Measurements from ENCODE around the gene CAB39. TPM values are rescaled to one million over a fixed set of nuclear protein-coding genes. Genes with fewer than 3 reads are reported as not detected.

The CAB39 gene
- polyA plus RNA-seq, 1 of the 3 experiments (the other 2 are of a cell fraction), result 15.7 TPM

DNA sequence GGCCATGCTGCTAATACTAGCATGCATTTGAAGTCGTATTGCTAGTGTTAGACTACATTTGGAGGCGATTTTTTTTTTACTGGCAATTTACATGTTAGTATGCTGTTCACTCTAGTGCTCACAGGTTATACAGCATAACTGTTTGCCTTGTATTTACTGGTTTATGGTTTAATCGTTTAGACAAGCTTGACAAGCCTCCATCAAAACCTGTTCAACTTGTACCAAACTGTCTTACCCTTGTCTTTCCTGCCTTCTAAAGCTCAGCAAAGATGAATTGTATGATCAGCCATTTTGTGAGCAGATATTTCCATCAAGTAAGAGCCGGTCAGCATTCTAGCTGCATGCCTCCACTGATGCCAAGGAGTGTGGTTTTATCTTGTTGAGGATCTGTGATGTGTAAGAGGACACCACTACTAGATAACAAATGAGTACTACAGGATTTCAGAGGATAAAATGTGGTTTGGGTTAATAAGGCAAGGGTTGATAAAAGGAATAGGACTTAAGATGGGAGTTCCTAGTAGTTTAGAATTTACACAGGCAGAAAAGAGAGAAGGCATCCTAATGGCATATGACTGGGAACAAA is 83.7 kb downstream of the CAB39 start:
- H3K36me3 ChIP-seq (replicated peaks in 1 of 2; ENCODE audit: control insufficient read depth in 1 of 2, insufficient read depth in 2 of 2, low read length in 1 of 2), result peaks cover 26 to 30% of the 10 kb centered on the region in 2 experiments
- no peaks in the 10 kb centered on the region for H3K9me2 ChIP-seq
- CTCF ChIA-PET, result interaction anchor here (3.9 kb wide), 1 partner anchor 12 kb away, joined by 41 read pairs; no protein-coding TSS in a partner anchor
- POLR2A ChIA-PET, result no interaction called here
- H3K4me3 ChIP-seq (ENCODE audit: low read depth in 2 of 2, low read length in 1 of 2), result no peak overlapping the region
- peaks cover 9% of the 10 kb centered on the region for H3K79me2 ChIP-seq (ENCODE audit: insufficient read depth)
- no peak for DNase-seq
- H3K9ac ChIP-seq, result no peak overlapping the region
- peak overlapping the region; percentile 31; the same call in 1 of the 2 replicates for H3K4me2 ChIP-seq
- peaks cover 37% of the 10 kb centered on the region for H3F3A ChIP-seq (replicated peaks; ENCODE audit: insufficient read depth)
- no peak overlapping the region for H2AFZ ChIP-seq (ENCODE audit: low read depth)
- peak overlapping the region in 1 of 2 experiments; percentile 37; a peak in 1 of 4 replicates for H3K27ac ChIP-seq (ENCODE audit: low read depth in 2 of 2, low read length in 1 of 2)
- H4K20me1 ChIP-seq (ENCODE audit: insufficient read depth), result peaks cover 16% of the 10 kb centered on the region
- no peaks in the 10 kb centered on the region for H3K9me3 ChIP-seq
- peaks cover 8 to 31% of the 10 kb centered on the region in 2 experiments for H3K4me1 ChIP-seq (ENCODE audit: control insufficient read depth in 1 of 2, insufficient read depth in 2 of 2, low read depth in 1 of 2, low read length in 1 of 2)
- H3K27me3 ChIP-seq (ENCODE audit: insufficient read depth), result no peaks in the 10 kb centered on the region
- WGBS (ENCODE audit: low lambda C conversion rate), result 64% methylated on average over 4 of the region's 4 CpGs
- TF ChIP-seq FOXM1 (IDR thresholded peaks at IDR 0.05; ENCODE audit: low read depth) (no peak), JUND (IDR thresholded peaks at IDR 0.05) (peak; percentile 65), ELF1 (IDR thresholded peaks at IDR 0.05) (no peak), SIN3A (IDR thresholded peaks at IDR 0.05; ENCODE audit: borderline replicate concordance, low read depth, low read length) (no peak), TAF1 (IDR thresholded peaks at IDR 0.05; ENCODE audit: borderline replicate concordance, low read depth, low read length) (no peak), NFIC (IDR thresholded peaks at IDR 0.05; ENCODE audit: borderline replicate concordance) (peak; percentile 81), EP300 (IDR thresholded peaks at IDR 0.05; ENCODE audit: borderline replicate concordance in 1 of 2, low read depth in 1 of 2, low read length in 1 of 2) (peak in 1 of 2 experiments; percentile 40; a peak in 1 of 4 replicates), TEAD4 (IDR thresholded peaks at IDR 0.05; ENCODE audit: borderline replicate concordance, insufficient read depth) (peak; percentile 56; the same call in 1 of the 2 replicates), NRF1 (IDR thresholded peaks at IDR 0.05; ENCODE audit: low read depth, low read length) (no peak), MXI1 (IDR thresholded peaks at IDR 0.05; ENCODE audit: low read depth, low read length) (no peak), GABPA (IDR thresholded peaks at IDR 0.05; ENCODE audit: low read depth) (no peak), SMC3 (IDR thresholded peaks at IDR 0.05; ENCODE audit: low read depth, low read length) (no peak), RCOR1 (IDR thresholded peaks at IDR 0.05; ENCODE audit: low read length) (no peak), FOXJ3 (CRISPR knock-in tag; IDR thresholded peaks at IDR 0.05) (no peak), RAD21 (IDR thresholded peaks at IDR 0.05; ENCODE audit: low read length) (no peak), RXRA (IDR thresholded peaks at IDR 0.05; ENCODE audit: borderline replicate concordance, low read depth) (no peak), GATA2 (CRISPR knock-in tag; IDR thresholded peaks at IDR 0.05) (no peak)
- TF ChIP-seq, protein P1, sequence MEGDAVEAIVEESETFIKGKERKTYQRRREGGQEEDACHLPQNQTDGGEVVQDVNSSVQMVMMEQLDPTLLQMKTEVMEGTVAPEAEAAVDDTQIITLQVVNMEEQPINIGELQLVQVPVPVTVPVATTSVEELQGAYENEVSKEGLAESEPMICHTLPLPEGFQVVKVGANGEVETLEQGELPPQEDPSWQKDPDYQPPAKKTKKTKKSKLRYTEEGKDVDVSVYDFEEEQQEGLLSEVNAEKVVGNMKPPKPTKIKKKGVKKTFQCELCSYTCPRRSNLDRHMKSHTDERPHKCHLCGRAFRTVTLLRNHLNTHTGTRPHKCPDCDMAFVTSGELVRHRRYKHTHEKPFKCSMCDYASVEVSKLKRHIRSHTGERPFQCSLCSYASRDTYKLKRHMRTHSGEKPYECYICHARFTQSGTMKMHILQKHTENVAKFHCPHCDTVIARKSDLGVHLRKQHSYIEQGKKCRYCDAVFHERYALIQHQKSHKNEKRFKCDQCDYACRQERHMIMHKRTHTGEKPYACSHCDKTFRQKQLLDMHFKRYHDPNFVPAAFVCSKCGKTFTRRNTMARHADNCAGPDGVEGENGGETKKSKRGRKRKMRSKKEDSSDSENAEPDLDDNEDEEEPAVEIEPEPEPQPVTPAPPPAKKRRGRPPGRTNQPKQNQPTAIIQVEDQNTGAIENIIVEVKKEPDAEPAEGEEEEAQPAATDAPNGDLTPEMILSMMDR (IDR thresholded peaks at IDR 0.05), result no peak
- TF ChIP-seq, protein P2, sequence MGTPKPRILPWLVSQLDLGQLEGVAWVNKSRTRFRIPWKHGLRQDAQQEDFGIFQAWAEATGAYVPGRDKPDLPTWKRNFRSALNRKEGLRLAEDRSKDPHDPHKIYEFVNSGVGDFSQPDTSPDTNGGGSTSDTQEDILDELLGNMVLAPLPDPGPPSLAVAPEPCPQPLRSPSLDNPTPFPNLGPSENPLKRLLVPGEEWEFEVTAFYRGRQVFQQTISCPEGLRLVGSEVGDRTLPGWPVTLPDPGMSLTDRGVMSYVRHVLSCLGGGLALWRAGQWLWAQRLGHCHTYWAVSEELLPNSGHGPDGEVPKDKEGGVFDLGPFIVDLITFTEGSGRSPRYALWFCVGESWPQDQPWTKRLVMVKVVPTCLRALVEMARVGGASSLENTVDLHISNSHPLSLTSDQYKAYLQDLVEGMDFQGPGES (IDR thresholded peaks at IDR 0.05; ENCODE audit: low read depth, low read length), result no peak
- TF ChIP-seq, protein P3, sequence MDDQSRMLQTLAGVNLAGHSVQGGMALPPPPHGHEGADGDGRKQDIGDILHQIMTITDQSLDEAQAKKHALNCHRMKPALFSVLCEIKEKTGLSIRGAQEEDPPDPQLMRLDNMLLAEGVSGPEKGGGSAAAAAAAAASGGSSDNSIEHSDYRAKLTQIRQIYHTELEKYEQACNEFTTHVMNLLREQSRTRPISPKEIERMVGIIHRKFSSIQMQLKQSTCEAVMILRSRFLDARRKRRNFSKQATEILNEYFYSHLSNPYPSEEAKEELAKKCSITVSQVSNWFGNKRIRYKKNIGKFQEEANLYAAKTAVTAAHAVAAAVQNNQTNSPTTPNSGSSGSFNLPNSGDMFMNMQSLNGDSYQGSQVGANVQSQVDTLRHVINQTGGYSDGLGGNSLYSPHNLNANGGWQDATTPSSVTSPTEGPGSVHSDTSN (IDR thresholded peaks at IDR 0.05), result peak; percentile 69
- TF ChIP-seq, protein P4, sequence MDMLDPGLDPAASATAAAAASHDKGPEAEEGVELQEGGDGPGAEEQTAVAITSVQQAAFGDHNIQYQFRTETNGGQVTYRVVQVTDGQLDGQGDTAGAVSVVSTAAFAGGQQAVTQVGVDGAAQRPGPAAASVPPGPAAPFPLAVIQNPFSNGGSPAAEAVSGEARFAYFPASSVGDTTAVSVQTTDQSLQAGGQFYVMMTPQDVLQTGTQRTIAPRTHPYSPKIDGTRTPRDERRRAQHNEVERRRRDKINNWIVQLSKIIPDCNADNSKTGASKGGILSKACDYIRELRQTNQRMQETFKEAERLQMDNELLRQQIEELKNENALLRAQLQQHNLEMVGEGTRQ (IDR thresholded peaks at IDR 0.05; ENCODE audit: borderline replicate concordance, low read depth, low read length), result no peak
- TF ChIP-seq, protein P5, sequence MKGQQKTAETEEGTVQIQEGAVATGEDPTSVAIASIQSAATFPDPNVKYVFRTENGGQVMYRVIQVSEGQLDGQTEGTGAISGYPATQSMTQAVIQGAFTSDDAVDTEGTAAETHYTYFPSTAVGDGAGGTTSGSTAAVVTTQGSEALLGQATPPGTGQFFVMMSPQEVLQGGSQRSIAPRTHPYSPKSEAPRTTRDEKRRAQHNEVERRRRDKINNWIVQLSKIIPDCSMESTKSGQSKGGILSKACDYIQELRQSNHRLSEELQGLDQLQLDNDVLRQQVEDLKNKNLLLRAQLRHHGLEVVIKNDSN (IDR thresholded peaks at IDR 0.05; ENCODE audit: borderline replicate concordance, low read depth), result no peak
- TF ChIP-seq, protein P6, sequence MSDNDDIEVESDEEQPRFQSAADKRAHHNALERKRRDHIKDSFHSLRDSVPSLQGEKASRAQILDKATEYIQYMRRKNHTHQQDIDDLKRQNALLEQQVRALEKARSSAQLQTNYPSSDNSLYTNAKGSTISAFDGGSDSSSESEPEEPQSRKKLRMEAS (IDR thresholded peaks at IDR 0.05; ENCODE audit: low read depth), result peak; percentile 79
- TF ChIP-seq, protein P7, sequence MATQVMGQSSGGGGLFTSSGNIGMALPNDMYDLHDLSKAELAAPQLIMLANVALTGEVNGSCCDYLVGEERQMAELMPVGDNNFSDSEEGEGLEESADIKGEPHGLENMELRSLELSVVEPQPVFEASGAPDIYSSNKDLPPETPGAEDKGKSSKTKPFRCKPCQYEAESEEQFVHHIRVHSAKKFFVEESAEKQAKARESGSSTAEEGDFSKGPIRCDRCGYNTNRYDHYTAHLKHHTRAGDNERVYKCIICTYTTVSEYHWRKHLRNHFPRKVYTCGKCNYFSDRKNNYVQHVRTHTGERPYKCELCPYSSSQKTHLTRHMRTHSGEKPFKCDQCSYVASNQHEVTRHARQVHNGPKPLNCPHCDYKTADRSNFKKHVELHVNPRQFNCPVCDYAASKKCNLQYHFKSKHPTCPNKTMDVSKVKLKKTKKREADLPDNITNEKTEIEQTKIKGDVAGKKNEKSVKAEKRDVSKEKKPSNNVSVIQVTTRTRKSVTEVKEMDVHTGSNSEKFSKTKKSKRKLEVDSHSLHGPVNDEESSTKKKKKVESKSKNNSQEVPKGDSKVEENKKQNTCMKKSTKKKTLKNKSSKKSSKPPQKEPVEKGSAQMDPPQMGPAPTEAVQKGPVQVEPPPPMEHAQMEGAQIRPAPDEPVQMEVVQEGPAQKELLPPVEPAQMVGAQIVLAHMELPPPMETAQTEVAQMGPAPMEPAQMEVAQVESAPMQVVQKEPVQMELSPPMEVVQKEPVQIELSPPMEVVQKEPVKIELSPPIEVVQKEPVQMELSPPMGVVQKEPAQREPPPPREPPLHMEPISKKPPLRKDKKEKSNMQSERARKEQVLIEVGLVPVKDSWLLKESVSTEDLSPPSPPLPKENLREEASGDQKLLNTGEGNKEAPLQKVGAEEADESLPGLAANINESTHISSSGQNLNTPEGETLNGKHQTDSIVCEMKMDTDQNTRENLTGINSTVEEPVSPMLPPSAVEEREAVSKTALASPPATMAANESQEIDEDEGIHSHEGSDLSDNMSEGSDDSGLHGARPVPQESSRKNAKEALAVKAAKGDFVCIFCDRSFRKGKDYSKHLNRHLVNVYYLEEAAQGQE (IDR thresholded peaks at IDR 0.05; ENCODE audit: low read depth, low read length), result no peak

All from SK-N-SH (cell line).